HCT116 (cell line): Measurements from ENCODE around the gene KCNH5. TPM values are rescaled to one million over a fixed set of nuclear protein-coding genes. Genes with fewer than 3 reads are reported as not detected.

Experiments
- ATAC-seq: fragments of 200-7000 bp; cut with Tn5 transposase; 2 replicates; pipeline ENCODE4 v1.9.1; 2020; ENCODE audit warnings: mild to moderate bottlenecking, moderate library complexity
- BruUV-seq: library from RNA; stranded (reverse); fragments of 400-500 nt; replicated peaks from 2 replicates; lab custom pipeline; 2021; lab: Mats Ljungman, UMichigan
- CTCF ChIA-PET: fragments of 300-600 bp; sonication (Branson Sonifier 250); formaldehyde crosslinking; loops from one replicate; lab custom pipeline; 2021; ENCODE audit warnings: antibody characterized with exemption; lab: Charles Lee
- POLR2A ChIA-PET: fragments of 300-600, 350-600 bp; sonication (Branson Sonifier 250); formaldehyde crosslinking; loops from one replicate; lab custom pipeline; 2021; ENCODE audit warnings: antibody characterized with exemption; lab: Charles Lee
- RAD21 ChIA-PET, 2 experiments: fragments of 300-600 bp; sonication (Branson Sonifier 250); formaldehyde crosslinking; loops; one replicate each; lab custom pipeline; 2023; ENCODE audit warnings: low total read pairs in 2 of 2; ENCODE audit not compliant: uncharacterized antibody in 2 of 2, unreplicated experiment in 2 of 2, low non-redundant PET in 1 of 2; lab: Charles Lee
- DNase-seq: peaks from one replicate; pipeline ENCODE4 v3.0.0-alpha.2; 2010; ENCODE audit warnings: low read depth, low spot score
- H2AFZ ChIP-seq: fragments of 200-600 bp; shearing (Covaris generic), sonication (generic); 2 replicates; pipeline ENCODE4 v1.6.1; 2017; ENCODE audit warnings: low read depth, mixed run types, mixed read lengths, antibody characterized with exemption, low read length; ENCODE audit not compliant: poor library complexity, severe bottlenecking
- H3K27ac ChIP-seq: 2 replicates; pipeline ENCODE4 v1.5.1; 2012; ENCODE audit warnings: low read depth, low read length
- H3K27me3 ChIP-seq: fragments of 200-600 bp; sonication (generic); 2 replicates; pipeline ENCODE4 v1.6.1; 2016; ENCODE audit warnings: mixed run types, low read length, mixed read lengths; ENCODE audit not compliant: insufficient read depth
- H3K36me3 ChIP-seq, 2 experiments: fragments of 200-500 bp in 1 of 2; fragments of 200-600 bp in 1 of 2; sonication (Bioruptor generic) in 1 of 2; sonication (generic) in 1 of 2; 2 replicates each; pipeline versions ENCODE4 v1.5.1 to v1.6.1; 2014 to 2016; ENCODE audit warnings: low read length in 2 of 2, inconsistent platforms in 1 of 2, mixed read lengths in 1 of 2, mixed run types in 1 of 2; ENCODE audit not compliant: insufficient read depth in 2 of 2, control insufficient read depth in 1 of 2
- H3K4me1 ChIP-seq, 2 experiments: fragments of 200-600 bp in 1 of 2; sonication (generic) in 1 of 2; 2 replicates each; pipeline versions ENCODE4 v1.5.1 to v1.6.1; 2012 to 2017; ENCODE audit warnings: low read length in 2 of 2, inconsistent platforms in 1 of 2, mild to moderate bottlenecking in 1 of 2, mixed read lengths in 1 of 2, mixed run types in 1 of 2, moderate library complexity in 1 of 2; ENCODE audit not compliant: insufficient read depth in 2 of 2, control insufficient read depth in 1 of 2
- H3K4me2 ChIP-seq: fragments of 200-600 bp; sonication (generic); 2 replicates; pipeline ENCODE4 v1.6.1; 2017; ENCODE audit warnings: mixed run types, low read length, mixed read lengths
- H3K4me3 ChIP-seq, 2 experiments: fragments of 200-600 bp in 1 of 2; sonication (generic) in 1 of 2; replicated peaks in 1 of 2; 2 replicates each; pipeline ENCODE4 v1.5.1; 2011 to 2016; ENCODE audit warnings: low read length in 2 of 2, control low read depth in 1 of 2, low read depth in 1 of 2, mild to moderate bottlenecking in 1 of 2, mixed read lengths in 1 of 2, mixed run types in 1 of 2
- H3K79me2 ChIP-seq: fragments of 200-600 bp; sonication (generic); 2 replicates; pipeline ENCODE4 v1.6.1; 2017; ENCODE audit warnings: mild to moderate bottlenecking, mixed run types, low read length, moderate library complexity, mixed read lengths; ENCODE audit not compliant: insufficient read depth
- H3K9ac ChIP-seq: fragments of 200-600 bp; sonication (generic); 2 replicates; pipeline ENCODE4 v1.6.1; 2016; ENCODE audit warnings: low read length, mixed read lengths
- H3K9me2 ChIP-seq: fragments of 200-600 bp; sonication (generic), shearing (Covaris generic); 2 replicates; pipeline ENCODE4 v1.6.1; 2017; ENCODE audit warnings: mixed run types, mild to moderate bottlenecking, moderate library complexity; ENCODE audit not compliant: insufficient read depth
- H3K9me3 ChIP-seq, 2 experiments: fragments of 200-500 bp in 1 of 2; fragments of 200-600 bp in 1 of 2; sonication (Bioruptor generic) in 1 of 2; sonication (generic) in 1 of 2; 2 replicates each; pipeline ENCODE4 v1.6.1; 2014 to 2017; ENCODE audit warnings: low read length in 2 of 2, mixed read lengths in 2 of 2, inconsistent platforms in 1 of 2, low read depth in 1 of 2, mild to moderate bottlenecking in 1 of 2, mixed run types in 1 of 2, moderate library complexity in 1 of 2; ENCODE audit not compliant: control insufficient read depth in 1 of 2, insufficient read depth in 1 of 2
- H4K20me1 ChIP-seq: fragments of 200-600 bp; sonication (generic), shearing (Covaris generic); 2 replicates; pipeline ENCODE4 v1.6.1; 2017; ENCODE audit warnings: mixed run types, mild to moderate bottlenecking, moderate library complexity; ENCODE audit not compliant: insufficient read depth
- CEBPB ChIP-seq: IDR thresholded peaks from 2 replicates; pipeline ENCODE4 v1.6.1; 2012; ENCODE audit warnings: low read depth
- EGR1 ChIP-seq: IDR thresholded peaks from 2 replicates; pipeline ENCODE4 v1.6.1; 2012; ENCODE audit warnings: low read depth
- ELF1 ChIP-seq: IDR thresholded peaks from 2 replicates; pipeline ENCODE4 v1.6.1; 2012; ENCODE audit warnings: low read depth, borderline replicate concordance
- SP1 ChIP-seq: IDR thresholded peaks from 2 replicates; pipeline ENCODE4 v1.6.1; 2012; ENCODE audit warnings: low read depth
- YY1 ChIP-seq: IDR thresholded peaks from 2 replicates; pipeline ENCODE4 v1.6.1; 2011; ENCODE audit warnings: low read length, low read depth, moderate library complexity, mild to moderate bottlenecking; ENCODE audit not compliant: insufficient replicate concordance; ENCODE audit errors: extremely low read depth
- intact Hi-C: fragments of 100-400 bp; cut with micrococcal nuclease; formaldehyde crosslinking; loops from 2 replicates; pipeline ENCODE4 v1.10.0; 2022
- total RNA-seq: library from RNA; stranded (reverse); gene quantifications from one replicate; pipeline ENCODE4 v1.2.1, GENCODE V29; 2021; ENCODE audit not compliant: unreplicated experiment
- TF ChIP-seq, protein P1 (sequence below), 3 experiments: fragments of 200-600 bp in 1 of 3; sonication (generic) in 1 of 3; IDR thresholded peaks in 2 of 3; conservative IDR thresholded peaks in 1 of 3; 2 replicates each; pipeline ENCODE4 v1.5.1; 2012 to 2017; ENCODE audit warnings: low read depth in 2 of 3, low read length in 2 of 3, antibody characterized with exemption in 1 of 3, borderline replicate concordance in 1 of 3, control low read depth in 1 of 3, mild to moderate bottlenecking in 1 of 3, mixed read lengths in 1 of 3, mixed run types in 1 of 3, moderate library complexity in 1 of 3; ENCODE audit not compliant: insufficient read depth in 1 of 3
- TF ChIP-seq, protein P2 (sequence below): IDR thresholded peaks from 2 replicates; pipeline ENCODE4 v1.6.1; 2012
- TF ChIP-seq, protein P3 (sequence below): IDR thresholded peaks from 2 replicates; pipeline ENCODE4 v1.6.1; 2012; ENCODE audit warnings: low read depth

KCNH5 gene
- total RNA-seq, 1 experiment from 2014 or later, result not detected

DNA sequence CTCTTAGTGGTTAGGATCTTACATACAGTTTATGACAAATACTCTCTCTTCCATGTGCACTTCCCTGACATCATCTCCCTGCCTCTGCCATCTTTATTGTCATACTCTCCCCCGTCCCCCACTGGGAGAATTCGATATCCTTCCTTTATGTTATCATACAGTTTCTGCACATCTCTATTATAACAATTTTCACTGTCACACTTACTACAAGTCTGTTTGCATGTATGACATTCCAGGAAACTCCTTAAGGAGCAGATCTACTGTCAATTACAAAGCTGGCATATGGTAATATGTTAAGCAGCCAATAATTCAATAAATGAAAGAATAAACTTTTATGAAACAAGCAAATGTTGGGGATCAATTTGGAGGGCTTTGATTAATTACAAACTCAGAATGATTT lies 91.1 kb downstream of the KCNH5 start:
- Histone ChIP-seq H3K9me3 (peaks cover 0 to 7% of the 10 kb centered on the region in 2 experiments; a peak in 1 of 4 replicates), H3K27me3 (no peaks in the 10 kb centered on the region), H3K9ac (no peak overlapping the region), H3K27ac (no peak overlapping the region), H2AFZ (no peak overlapping the region), H3K4me2 (no peak overlapping the region), H3K4me3 (no peak overlapping the region), H3K4me1 (no peaks in the 10 kb centered on the region), H3K36me3 (no peaks in the 10 kb centered on the region), H4K20me1 (no peaks in the 10 kb centered on the region), H3K9me2 (no peaks in the 10 kb centered on the region), H3K79me2 (no peaks in the 10 kb centered on the region)
- ChIA-PET CTCF (no interaction called here), POLR2A (no interaction called here), RAD21 (no interaction called here)
- intact Hi-C loops, result no loop called here
- ATAC-seq, result no peak
- BruUV-seq, result no TSS peak
- TF ChIP-seq, protein P1, sequence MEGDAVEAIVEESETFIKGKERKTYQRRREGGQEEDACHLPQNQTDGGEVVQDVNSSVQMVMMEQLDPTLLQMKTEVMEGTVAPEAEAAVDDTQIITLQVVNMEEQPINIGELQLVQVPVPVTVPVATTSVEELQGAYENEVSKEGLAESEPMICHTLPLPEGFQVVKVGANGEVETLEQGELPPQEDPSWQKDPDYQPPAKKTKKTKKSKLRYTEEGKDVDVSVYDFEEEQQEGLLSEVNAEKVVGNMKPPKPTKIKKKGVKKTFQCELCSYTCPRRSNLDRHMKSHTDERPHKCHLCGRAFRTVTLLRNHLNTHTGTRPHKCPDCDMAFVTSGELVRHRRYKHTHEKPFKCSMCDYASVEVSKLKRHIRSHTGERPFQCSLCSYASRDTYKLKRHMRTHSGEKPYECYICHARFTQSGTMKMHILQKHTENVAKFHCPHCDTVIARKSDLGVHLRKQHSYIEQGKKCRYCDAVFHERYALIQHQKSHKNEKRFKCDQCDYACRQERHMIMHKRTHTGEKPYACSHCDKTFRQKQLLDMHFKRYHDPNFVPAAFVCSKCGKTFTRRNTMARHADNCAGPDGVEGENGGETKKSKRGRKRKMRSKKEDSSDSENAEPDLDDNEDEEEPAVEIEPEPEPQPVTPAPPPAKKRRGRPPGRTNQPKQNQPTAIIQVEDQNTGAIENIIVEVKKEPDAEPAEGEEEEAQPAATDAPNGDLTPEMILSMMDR (IDR thresholded peaks at IDR 0.05 in 2 of 3, conservative IDR thresholded peaks at IDR 0.05 in 1 of 3; ENCODE audit: borderline replicate concordance in 1 of 3, insufficient read depth in 1 of 3, low read depth in 2 of 3, low read length in 2 of 3), result no peak
- TF ChIP-seq, protein P2, sequence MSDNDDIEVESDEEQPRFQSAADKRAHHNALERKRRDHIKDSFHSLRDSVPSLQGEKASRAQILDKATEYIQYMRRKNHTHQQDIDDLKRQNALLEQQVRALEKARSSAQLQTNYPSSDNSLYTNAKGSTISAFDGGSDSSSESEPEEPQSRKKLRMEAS, result no peak
- no peak for TF ChIP-seq SP1
- TF ChIP-seq EGR1, result no peak
- TF ChIP-seq ELF1, result no peak
- TF ChIP-seq, protein P3, sequence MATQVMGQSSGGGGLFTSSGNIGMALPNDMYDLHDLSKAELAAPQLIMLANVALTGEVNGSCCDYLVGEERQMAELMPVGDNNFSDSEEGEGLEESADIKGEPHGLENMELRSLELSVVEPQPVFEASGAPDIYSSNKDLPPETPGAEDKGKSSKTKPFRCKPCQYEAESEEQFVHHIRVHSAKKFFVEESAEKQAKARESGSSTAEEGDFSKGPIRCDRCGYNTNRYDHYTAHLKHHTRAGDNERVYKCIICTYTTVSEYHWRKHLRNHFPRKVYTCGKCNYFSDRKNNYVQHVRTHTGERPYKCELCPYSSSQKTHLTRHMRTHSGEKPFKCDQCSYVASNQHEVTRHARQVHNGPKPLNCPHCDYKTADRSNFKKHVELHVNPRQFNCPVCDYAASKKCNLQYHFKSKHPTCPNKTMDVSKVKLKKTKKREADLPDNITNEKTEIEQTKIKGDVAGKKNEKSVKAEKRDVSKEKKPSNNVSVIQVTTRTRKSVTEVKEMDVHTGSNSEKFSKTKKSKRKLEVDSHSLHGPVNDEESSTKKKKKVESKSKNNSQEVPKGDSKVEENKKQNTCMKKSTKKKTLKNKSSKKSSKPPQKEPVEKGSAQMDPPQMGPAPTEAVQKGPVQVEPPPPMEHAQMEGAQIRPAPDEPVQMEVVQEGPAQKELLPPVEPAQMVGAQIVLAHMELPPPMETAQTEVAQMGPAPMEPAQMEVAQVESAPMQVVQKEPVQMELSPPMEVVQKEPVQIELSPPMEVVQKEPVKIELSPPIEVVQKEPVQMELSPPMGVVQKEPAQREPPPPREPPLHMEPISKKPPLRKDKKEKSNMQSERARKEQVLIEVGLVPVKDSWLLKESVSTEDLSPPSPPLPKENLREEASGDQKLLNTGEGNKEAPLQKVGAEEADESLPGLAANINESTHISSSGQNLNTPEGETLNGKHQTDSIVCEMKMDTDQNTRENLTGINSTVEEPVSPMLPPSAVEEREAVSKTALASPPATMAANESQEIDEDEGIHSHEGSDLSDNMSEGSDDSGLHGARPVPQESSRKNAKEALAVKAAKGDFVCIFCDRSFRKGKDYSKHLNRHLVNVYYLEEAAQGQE, result no peak
- no peak for TF ChIP-seq YY1
- TF ChIP-seq CEBPB, result no peak
- DNase-seq, result no peak
